Astrocyte (in vitro differentiated cells and primary cell): ENCODE data around the gene TMC2.

Source experiments
- EZH2 ChIP-seq: IDR thresholded peaks from 2 replicates; pipeline ENCODE4 v1.6.1; 2012; ENCODE audit warnings: mild to moderate bottlenecking, low read length, inconsistent platforms; ENCODE audit not compliant: insufficient read depth
- TF ChIP-seq, protein P1 (sequence below): IDR thresholded peaks from 2 replicates; pipeline ENCODE4 v1.5.1; 2011; ENCODE audit warnings: low read depth, mild to moderate bottlenecking, inconsistent platforms, low read length, moderate library complexity; ENCODE audit not compliant: insufficient read depth

DNA sequence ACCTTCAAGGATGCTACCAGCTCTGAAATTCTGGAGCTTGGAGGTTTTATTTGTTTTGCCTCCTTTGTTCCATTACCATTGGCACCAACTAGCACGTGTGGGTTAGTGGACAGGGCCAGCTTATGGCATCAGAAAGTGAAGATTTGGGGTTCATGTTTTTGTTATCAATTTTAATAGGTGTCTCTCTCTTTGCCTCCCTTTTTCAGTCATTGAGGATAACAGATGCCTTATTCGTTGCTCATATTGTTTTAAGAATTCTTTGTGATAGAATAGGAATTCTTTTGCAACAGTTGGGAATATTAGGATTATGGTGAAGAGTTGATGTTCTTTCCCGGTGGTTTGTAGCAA, 22.9 kb downstream of the TMC2 start:
- TF ChIP-seq EZH2: no peak
- TF ChIP-seq, protein P1, sequence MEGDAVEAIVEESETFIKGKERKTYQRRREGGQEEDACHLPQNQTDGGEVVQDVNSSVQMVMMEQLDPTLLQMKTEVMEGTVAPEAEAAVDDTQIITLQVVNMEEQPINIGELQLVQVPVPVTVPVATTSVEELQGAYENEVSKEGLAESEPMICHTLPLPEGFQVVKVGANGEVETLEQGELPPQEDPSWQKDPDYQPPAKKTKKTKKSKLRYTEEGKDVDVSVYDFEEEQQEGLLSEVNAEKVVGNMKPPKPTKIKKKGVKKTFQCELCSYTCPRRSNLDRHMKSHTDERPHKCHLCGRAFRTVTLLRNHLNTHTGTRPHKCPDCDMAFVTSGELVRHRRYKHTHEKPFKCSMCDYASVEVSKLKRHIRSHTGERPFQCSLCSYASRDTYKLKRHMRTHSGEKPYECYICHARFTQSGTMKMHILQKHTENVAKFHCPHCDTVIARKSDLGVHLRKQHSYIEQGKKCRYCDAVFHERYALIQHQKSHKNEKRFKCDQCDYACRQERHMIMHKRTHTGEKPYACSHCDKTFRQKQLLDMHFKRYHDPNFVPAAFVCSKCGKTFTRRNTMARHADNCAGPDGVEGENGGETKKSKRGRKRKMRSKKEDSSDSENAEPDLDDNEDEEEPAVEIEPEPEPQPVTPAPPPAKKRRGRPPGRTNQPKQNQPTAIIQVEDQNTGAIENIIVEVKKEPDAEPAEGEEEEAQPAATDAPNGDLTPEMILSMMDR: no peak
